Heart right ventricle (tissue), 16 donors: ENCODE data around the gene ACSM2A. TPM values are rescaled to one million over a fixed set of nuclear protein-coding genes. Genes with fewer than 3 reads are reported as not detected.
A peak's percentile ranks its signal among the peaks of the same experiment; 100 is the strongest.
"Not testable (repeated sequence)": the region's sequence is repeated elsewhere in the genome, so short reads cannot be mapped to it uniquely, and the experiment has no call there.

ENCODE experiments used
- ATAC-seq, 8 donors: fragments of 200-7000 bp; cut with Tn5 transposase; one replicate each; pipeline ENCODE4 v1.9.1; 2020; ENCODE audit warnings: mild to moderate bottlenecking in 8 of 8, moderate library complexity in 8 of 8, moderate number of reproducible peaks in 1 of 8
- DNase-seq, 2 donors: peaks; one replicate each; pipeline ENCODE4 v3.0.0-alpha.2; 2020
- H3K27ac ChIP-seq, 10 donors: fragments of 200-600 bp; sonication (generic) in 2 of 10; one replicate each; pipeline versions ENCODE4 v1.5.0 to v1.8.0; 2020 to 2022; ENCODE audit warnings: mild to moderate bottlenecking in 3 of 10
- H3K27me3 ChIP-seq, 7 donors: fragments of 200-600 bp; one replicate each; pipeline ENCODE4 v1.8.0; 2021 to 2022; ENCODE audit warnings: mild to moderate bottlenecking in 2 of 7
- H3K36me3 ChIP-seq, 9 donors: fragments of 200-600 bp; sonication (generic) in 1 of 9; one replicate each; pipeline versions ENCODE4 v1.5.0 to v1.8.0; 2020 to 2022; ENCODE audit warnings: mild to moderate bottlenecking in 2 of 9
- H3K4me1 ChIP-seq, 9 donors: fragments of 200-600 bp; sonication (generic) in 1 of 9; one replicate each; pipeline versions ENCODE4 v1.5.0 to v1.8.0; 2020 to 2022; ENCODE audit warnings: mild to moderate bottlenecking in 4 of 9
- H3K4me3 ChIP-seq, 10 donors: fragments of 200-600 bp; sonication (generic) in 2 of 10; one replicate each; pipeline versions ENCODE4 v1.5.0 to v1.8.0; 2020 to 2022; ENCODE audit warnings: mild to moderate bottlenecking in 7 of 10, moderate library complexity in 2 of 10
- H3K9me3 ChIP-seq, 11 donors: fragments of 200-600 bp in 10 of 11; sonication (generic) in 2 of 11; one replicate each; pipeline versions ENCODE4 v1.5.0 to v1.8.0; 2013 to 2022; ENCODE audit warnings: mild to moderate bottlenecking in 2 of 11, control low read depth in 1 of 11, moderate library complexity in 1 of 11
- CTCF ChIP-seq, 9 donors: fragments of 200-600 bp; sonication (generic) in 2 of 9; IDR thresholded peaks; one replicate each; pipeline versions ENCODE4 v1.5.0 to v1.8.0; 2021 to 2022; ENCODE audit warnings: antibody characterized with exemption in 9 of 9, mild to moderate bottlenecking in 5 of 9, moderate library complexity in 1 of 9
- WGBS, 2 donors: extraction: QIAGEN DNeasy Blood & Tissue Kit; methylation state at CpG; one replicate each; pipeline ENCODE4 v1.1.7; 2013; ENCODE audit warnings: inconsistent platforms in 1 of 2; 5-methylcytosine and 5-hydroxymethylcytosine counted together
- intact Hi-C, 10 donors: fragments of 100-400 bp; cut with DNase I; formaldehyde crosslinking; loops; one replicate each; pipeline versions ENCODE4 v1.11.1 to v1.14.2; 2022
- long read RNA-seq, 3 donors: library from polyadenylated mRNA; unstranded; transcript quantifications; one replicate each; pipeline ENCODE4 v2.0.0, GENCODE V29; 2020 to 2021
- polyA plus RNA-seq, 2 donors: library from polyadenylated mRNA; stranded (reverse); fragments of 200-250 nt; gene quantifications; one replicate each; pipeline ENCODE4 v1.2.3, GENCODE V29; 2013
- total RNA-seq, 10 donors: library from RNA; stranded (reverse); fragmentation: NEBNext Ultra II Directional in 3 of 10; extraction: Animal tissue kit (Norgen Biotek cat#: 25700) in 3 of 10; gene quantifications; one replicate each; pipeline versions ENCODE4 v1.2.1 to v1.2.4, GENCODE V29; 2021 to 2023
- donor health status: Arrhythmogenic right ventricular cardiomyopathy.
- donor health status: ischemic (EF 13 %, LVEDD 7.1; RV severe dilation, severe dysfunction).
- donor health status: healthy with polysubstance abuse.
- donor health status: DM: no; HTN: yes; CAD: no.
- donor health status: DM: no; HTN: no; CAD: no.
- donor health status: ischemic (EF 25% LVEDD 6.9; RV normal size, moderate dysfunction).
- donor health status: ischemic (EF 25% LVEDD 5.7; RV mildly dilated, moderate dysfunction).
- donor health status: healthy.
- donor health status: DM: yes; HTN: yes; CAD: no.
- donor health status: Ischemic cardiomyopathy.
- donor health status: ischemic (EF 35%, LVEDD 5.7; RV mildly dilated, moderate dysfunction).
- donor health status: nonischemic (EF 11% LVEDD 7.7; RV severe dilation, severe dysfunction).
- donor health status: DM: yes; HTN: yes; CAD: no.
- donor health status: PGD.
- donor health status: ischemic (EF 29% LVEDD 5.4; RV normal size, mild dysfunction).
- donor health status: nonischemic (EF 23%, LVEDD 6.1; RV moderate dilation, normal function).

Gene ACSM2A
- total RNA-seq = not detected
- polyA plus RNA-seq = not detected
- long read RNA-seq, donor 1 = 0 reads
- long read RNA-seq, donor 2 = 0 reads
- long read RNA-seq, donor 3 = 0 reads

DNA sequence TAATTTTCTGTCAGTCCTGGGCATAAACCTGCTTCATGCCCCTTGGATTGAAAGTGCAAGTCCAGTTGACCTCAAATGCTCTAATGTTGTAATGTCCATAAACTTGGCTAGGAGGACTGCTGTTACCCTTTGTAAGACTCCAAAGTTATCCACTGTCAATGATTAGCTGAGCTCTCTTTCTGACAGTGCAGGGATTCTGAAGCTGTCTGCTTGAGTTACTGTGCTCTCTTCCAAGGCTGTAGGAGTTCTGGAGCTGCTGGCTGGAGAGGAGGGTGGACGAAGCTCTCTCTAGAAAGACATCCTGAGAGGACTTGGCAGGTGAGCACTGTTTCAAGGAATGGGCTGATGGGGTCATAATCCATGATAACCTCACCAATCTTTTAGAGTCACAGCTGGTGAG lies at the start of gene ACSM2A:
TSS of gene ACSM2A (plus strand) at position 158 of the 400 bp plus-strand sequence. CDS start 8,594 bp downstream, outside the sequence.
- H3K27me3 ChIP-seq, H3K9me3 ChIP-seq, H3K4me1 ChIP-seq, ATAC-seq, H3K27ac ChIP-seq, H3K4me3 ChIP-seq, H3K36me3 ChIP-seq, intact Hi-C loops, DNase-seq: not testable (repeated sequence)
- WGBS, 2 donors = 23 to 63% methylated on average over 1 of the region's 1 CpG

- Histone ChIP-seq H3K27me3 (no peaks in the 10 kb centered on the region), H3K9me3 (no peaks in the 10 kb centered on the region), H3K4me3 (no peak overlapping the region), H3K36me3 (no peaks in the 10 kb centered on the region), H3K4me1 (no peaks in the 10 kb centered on the region), H3K27ac (no peak overlapping the region)
- DNase-seq (no peak), ATAC-seq (no peak)
- no peak for TF ChIP-seq CTCF (IDR thresholded peaks at IDR 0.05)
- intact Hi-C loops = no loop called here
- WGBS, 2 donors = 93% methylated on average over 2 of the region's 2 CpGs
Observed at GRCh38 chr16:20402651-20403050, 48.7 kb upstream of the ACSM2A start.

GRCh38 chr16:20404637-20405036 lies 46.7 kb upstream of the ACSM2A start, which contains the start of gene PDILT:
Gene PDILT, minus strand, starts transcription at chr16:20404737. Its CDS starts 5,437 bp downstream, at chr16:20399300.
- TF ChIP-seq CTCF (IDR thresholded peaks at IDR 0.05) = no peak
- H3K4me3 ChIP-seq = no peak within 1 kb of the TSS
- intact Hi-C loops = no loop called here
- H3K4me1 ChIP-seq = no peaks in the 10 kb centered on the region
- H3K9me3 ChIP-seq = no peaks in the 10 kb centered on the region
- H3K27me3 ChIP-seq = no peaks in the 10 kb centered on the region
- H3K36me3 ChIP-seq = no peaks in the 10 kb centered on the region
- WGBS, 2 donors = 88 to 95% methylated on average over 2 of the region's 2 CpGs
- DNase-seq = no peak
- no peak within 1 kb of the TSS for H3K27ac ChIP-seq
- no peak for ATAC-seq

DNA sequence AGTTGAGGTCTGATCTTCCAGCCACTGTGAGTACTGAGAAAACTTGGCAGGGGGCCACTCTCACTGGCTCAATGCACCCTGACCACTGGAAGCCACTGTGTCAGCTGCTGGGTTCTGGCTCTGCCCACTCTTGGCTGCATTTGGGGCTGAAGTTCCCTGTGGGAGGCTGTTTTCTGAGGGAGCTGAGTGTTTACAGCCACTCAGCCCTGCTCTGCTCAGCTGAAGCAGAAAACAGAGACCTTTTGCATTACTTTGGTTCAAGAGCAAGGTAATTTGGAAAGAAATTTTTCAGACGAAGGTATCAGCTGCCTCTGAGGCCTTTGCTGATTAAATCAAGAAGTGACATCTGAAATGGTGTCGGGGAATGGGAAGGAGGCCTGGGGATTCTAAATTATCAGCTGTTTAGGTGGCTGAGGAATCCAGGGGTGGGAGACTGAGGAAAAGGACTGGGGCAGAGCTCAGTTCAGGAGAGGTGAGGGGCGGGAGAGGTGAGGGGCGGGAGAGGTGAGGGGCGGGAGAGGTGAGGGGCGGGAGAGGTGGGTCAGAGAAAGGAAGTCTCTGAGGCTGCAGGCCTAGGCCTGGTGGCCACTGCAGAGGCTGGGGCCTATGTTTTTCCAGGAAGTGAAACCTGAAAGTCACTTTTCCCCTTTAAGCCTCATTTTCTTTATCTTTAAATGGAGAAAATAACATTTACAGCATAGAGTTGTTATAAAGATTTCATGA lies 41.8 kb upstream of the ACSM2A start, which contains the start of gene ACSM5:
TSS of gene ACSM5 (plus strand) at position 137 of the 723 bp plus-strand sequence. CDS start 1,951 bp downstream, outside the sequence.
- H3K4me1 ChIP-seq = peaks cover 0 to 6% (median 0%) of the 10 kb centered on the region in 9 donors
- peak within 1 kb of the TSS in 3 of 10 donors; percentile 55 to 64 (median 58) for H3K27ac ChIP-seq
- TF ChIP-seq CTCF (IDR thresholded peaks at IDR 0.05) = no peak
- ATAC-seq (peak in 7 of 8 donors; percentile 39 to 99 (median 75)), DNase-seq (peak; percentile 60 to 78)
- intact Hi-C loops = no loop called here
- peaks cover 0 to 3% (median 0%) of the 10 kb centered on the region in 11 donors for H3K9me3 ChIP-seq
- no peaks in the 10 kb centered on the region for H3K36me3 ChIP-seq
- no peaks in the 10 kb centered on the region for H3K27me3 ChIP-seq
- H3K4me3 ChIP-seq = peak within 1 kb of the TSS in 3 of 10 donors; percentile 4 to 36 (median 31)
- 82 to 84% methylated on average over 6 of the region's 6 CpGs for WGBS, 2 donors
